ENCODE results near the gene AHRR.
"Not testable (repeated sequence)": the region's sequence is repeated elsewhere in the genome, so short reads cannot be mapped to it uniquely, and the experiment has no call there.

AHRR gene

DNA sequence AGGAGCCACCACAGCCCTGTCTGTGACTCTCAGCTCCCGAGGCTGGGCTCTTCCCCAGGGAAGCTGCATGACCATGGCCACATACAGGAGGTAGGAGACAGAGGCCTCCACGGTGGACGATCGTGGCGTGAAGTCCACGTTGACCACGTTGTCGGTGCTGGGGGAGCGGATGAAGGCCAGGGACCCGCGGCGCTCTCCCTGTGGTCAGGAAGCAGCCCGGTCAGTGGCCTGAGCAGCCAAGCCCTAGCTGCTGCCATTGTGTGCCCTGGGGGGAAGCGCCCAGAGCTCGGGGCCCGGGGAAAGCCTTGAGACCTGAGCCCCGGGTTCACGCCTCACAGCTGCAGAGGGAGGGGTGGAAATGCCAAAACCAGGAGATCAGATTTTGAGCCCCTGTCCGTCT lies 155.7 kb downstream of the AHRR start:
- H3K36me3 Mint-ChIP-seq (ENCODE audit: low read depth), result no peaks in the 10 kb centered on the region
- peaks cover 3% of the 10 kb centered on the region for H3K4me1 Mint-ChIP-seq
- H3K4me3 Mint-ChIP-seq, result no peak overlapping the region
- no peak for ATAC-seq
- DNase-seq, result no peak
- H3K27ac Mint-ChIP-seq, result no peak overlapping the region
- H3K9me3 Mint-ChIP-seq, result no peaks in the 10 kb centered on the region
- peaks cover 11% of the 10 kb centered on the region for H3K27me3 Mint-ChIP-seq

DNA sequence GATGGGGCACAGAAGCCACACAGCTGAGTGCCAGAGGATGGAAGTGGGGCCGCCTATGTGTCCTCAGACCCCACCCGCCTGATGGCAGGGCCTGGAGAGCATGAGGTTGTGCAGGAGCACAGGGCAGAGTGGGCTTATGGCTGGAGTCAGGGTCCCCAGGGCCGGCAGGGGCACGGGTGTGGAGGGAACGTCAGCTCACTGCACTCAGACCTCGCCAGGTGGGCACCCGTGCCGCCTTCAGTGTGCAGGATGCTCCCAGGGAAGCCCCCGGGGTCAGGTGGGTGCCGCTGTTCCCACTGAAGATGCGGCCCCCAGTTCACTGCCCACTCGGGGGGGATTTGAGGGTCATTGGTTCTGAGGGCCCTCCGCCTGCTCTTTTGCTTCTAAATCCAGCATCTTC lies 156.4 kb downstream of the AHRR start:
- no peak for ATAC-seq
- Mint-ChIP-seq H3K4me1 (peaks cover 3% of the 10 kb centered on the region), H3K4me3 (no peak overlapping the region), H3K9me3 (no peaks in the 10 kb centered on the region), H3K27ac (no peak overlapping the region), H3K36me3 (ENCODE audit: low read depth) (no peaks in the 10 kb centered on the region), H3K27me3 (peaks cover 11% of the 10 kb centered on the region)
- DNase-seq, result no peak

DNA sequence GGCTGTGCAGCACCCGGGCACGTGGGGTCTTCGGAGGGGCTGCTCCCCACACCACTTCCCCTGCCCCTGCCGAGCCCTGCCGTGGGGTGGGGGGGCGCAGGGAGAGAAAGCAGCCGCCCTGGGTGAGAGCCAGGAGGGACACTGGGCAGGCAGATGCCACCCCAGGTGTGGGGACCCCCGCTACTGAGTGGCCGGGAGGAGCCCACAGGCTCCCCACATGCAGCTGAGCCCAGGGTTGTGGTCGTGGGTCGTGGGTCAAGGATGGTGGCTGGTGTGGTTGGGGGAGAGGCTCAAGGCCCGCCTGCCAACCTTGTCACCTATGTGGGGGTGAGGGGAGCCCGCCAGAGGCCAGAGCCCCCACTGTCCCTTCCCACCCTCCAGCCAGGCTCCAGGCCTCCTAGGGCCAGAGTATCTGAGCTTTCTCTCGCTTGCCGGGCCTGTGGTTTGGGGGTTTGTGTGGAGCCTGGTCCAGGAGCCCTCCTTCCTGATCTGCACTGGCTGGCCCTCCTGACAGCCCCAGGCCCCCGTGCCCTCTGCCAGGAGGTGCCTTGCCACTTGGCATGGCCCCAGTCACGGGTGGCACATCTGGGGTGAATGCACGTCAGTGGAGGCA lies 157.0 kb downstream of the AHRR start:
- Mint-ChIP-seq H3K4me1 (peaks cover 3% of the 10 kb centered on the region), H3K9me3 (no peaks in the 10 kb centered on the region), H3K27me3 (peaks cover 11% of the 10 kb centered on the region), H3K27ac (no peak overlapping the region), H3K36me3 (ENCODE audit: low read depth) (no peaks in the 10 kb centered on the region), H3K4me3 (no peak overlapping the region)
- no peak for DNase-seq
- no peak for ATAC-seq

DNA sequence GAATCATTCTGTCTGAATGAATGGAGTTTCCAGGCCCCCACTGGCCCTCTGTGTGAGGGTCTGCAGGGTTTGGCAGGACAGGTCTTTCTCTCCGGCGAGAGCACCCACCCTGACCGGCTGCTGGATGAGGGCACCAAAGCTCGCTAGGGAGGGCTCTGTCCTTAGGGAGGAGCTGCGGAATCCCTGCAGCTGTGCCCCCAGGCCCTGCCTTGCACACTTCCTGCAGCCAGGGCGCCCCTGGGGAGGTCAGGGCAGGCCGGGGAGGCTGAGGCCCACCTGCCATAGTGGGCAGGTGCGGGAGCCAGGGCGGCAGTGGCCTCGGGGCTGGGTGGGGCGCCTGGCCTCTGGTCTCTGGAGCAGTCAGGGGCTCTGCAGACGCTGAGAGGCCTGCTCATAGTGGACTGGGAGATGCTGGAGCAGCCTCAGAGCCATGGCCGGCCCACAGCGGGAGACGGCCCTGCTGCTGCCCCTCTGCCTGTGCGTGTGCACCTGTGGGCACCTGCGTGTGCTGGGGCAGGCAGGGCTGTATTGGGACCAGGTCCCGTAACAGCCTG lies 157.5 kb downstream of the AHRR start:
- Mint-ChIP-seq H3K36me3 (ENCODE audit: low read depth) (no peaks in the 10 kb centered on the region), H3K27me3 (peaks cover 9% of the 10 kb centered on the region), H3K9me3 (no peaks in the 10 kb centered on the region), H3K4me1 (peaks cover 3% of the 10 kb centered on the region), H3K4me3 (no peak overlapping the region), H3K27ac (no peak overlapping the region)
- DNase-seq, result no peak
- ATAC-seq, result no peak

DNA sequence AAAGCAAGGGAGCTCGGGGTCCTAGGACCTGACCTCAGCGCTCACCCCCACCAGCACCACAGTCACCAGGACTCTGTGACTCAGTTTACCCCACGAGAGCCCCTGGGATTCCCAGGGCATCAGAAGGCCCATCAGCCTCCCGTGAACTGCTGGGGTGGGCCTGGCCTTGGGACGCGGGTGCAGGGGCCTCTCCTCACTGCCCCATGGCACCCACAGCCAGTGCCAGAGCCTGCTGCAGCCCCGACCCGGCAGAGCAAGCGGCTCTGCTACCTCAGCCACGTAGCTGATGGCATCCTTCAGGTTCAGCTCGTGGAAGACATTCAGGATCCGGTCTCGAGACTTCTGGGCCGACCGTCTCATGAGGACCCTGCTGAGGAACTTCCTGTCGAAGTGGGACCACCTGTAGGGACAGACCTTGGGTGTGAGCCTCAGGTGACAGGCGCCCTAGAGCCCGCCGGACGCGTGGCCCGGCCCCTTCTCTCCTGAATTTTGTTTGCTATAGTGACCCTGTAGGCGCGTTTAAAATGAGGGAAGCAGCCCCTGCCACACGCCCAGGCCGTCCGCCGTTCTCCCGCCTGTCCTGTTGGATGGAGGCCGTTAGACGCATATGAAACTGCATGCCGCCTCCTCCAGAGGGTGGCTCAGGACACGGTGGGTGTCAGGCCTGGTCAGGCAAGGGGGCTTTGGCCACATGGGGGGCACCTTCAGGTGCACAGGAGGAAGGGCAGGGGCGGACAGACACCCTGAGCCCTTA lies 158.2 kb downstream of the AHRR start:
- DNase-seq (no peak), ATAC-seq (no peak)
- Mint-ChIP-seq H3K36me3 (ENCODE audit: low read depth) (no peaks in the 10 kb centered on the region), H3K4me1 (peaks cover 4% of the 10 kb centered on the region), H3K4me3 (no peak overlapping the region), H3K27me3 (peaks cover 9% of the 10 kb centered on the region), H3K27ac (no peak overlapping the region), H3K9me3 (no peaks in the 10 kb centered on the region)

DNA sequence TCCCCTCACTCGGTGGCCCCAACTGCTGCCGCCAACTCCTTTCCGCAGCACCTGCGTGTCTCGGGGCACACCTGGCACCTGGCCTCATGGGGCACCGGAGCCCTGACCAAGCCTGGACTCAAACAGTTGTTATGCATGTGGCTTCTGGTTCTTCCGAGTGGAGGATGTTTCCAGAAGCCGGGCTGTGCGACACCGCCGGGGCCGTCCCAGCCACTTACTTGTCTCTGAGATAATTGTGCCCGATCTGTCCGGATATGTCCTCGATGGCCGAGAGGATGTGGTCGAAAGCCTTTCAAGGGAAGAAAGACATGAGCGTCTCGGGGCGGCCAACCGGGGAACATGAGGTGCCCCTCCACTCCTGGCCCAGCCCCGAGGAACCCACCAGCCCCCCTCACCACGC lies 159.8 kb downstream of the AHRR start:
- ATAC-seq (no peak), DNase-seq (no peak)
- Mint-ChIP-seq H3K27ac (no peak overlapping the region), H3K9me3 (no peaks in the 10 kb centered on the region), H3K36me3 (ENCODE audit: low read depth) (no peaks in the 10 kb centered on the region), H3K4me1 (peaks cover 9% of the 10 kb centered on the region), H3K4me3 (no peak overlapping the region), H3K27me3 (peaks cover 10% of the 10 kb centered on the region)

DNA sequence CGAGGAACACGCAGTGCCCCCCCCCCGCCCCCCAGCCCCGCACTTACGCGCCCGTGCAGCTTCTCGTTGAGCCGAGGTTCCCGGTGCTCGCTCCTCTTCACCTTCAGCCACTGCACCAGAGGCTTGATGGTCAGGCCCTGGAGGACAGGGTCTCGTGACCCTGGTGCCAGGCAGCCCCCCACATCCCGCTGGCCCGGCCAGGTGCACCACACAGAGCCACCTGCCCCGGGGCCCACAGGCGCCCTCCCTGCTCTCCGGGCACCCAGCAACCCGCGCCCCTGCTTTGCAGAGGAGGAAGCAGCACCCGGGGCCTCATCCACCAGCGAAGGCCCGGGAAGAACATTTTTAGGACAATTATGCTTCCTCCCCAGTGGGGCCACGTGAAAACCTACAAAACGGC lies 160.5 kb downstream of the AHRR start:
- Mint-ChIP-seq H3K36me3 (ENCODE audit: low read depth) (no peaks in the 10 kb centered on the region), H3K4me1 (peaks cover 11% of the 10 kb centered on the region), H3K27me3 (peaks cover 10% of the 10 kb centered on the region), H3K27ac (no peak overlapping the region), H3K4me3 (no peak overlapping the region), H3K9me3 (no peaks in the 10 kb centered on the region)
- ATAC-seq (no peak), DNase-seq (no peak)

DNA sequence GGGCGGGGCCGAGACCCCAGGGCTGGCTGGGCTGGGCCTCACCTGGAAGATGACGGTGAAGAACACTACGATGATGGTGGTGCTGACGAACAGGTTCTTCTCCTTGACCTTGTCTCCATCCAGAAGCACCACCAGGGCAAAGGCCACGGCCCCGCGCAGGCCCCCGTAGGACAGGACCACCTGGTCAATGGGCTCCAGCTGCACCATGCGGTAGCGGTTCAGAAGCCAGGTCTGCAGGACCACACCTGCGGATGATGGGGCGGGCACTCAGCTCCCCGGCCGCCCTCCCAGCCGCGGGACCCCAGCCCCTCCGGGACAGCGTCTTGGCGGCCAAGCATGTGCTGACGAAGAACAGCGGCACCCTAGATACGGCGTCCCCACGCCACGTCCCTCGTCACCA lies 161.0 kb downstream of the AHRR start:
- no peak overlapping the region for H3K27ac Mint-ChIP-seq
- H3K27me3 Mint-ChIP-seq, result peaks cover 9% of the 10 kb centered on the region
- H3K9me3 Mint-ChIP-seq, result no peaks in the 10 kb centered on the region
- ATAC-seq, result no peak
- no peak overlapping the region for H3K4me3 Mint-ChIP-seq
- H3K4me1 Mint-ChIP-seq, result peaks cover 11% of the 10 kb centered on the region
- no peaks in the 10 kb centered on the region for H3K36me3 Mint-ChIP-seq (ENCODE audit: low read depth)
- no peak for DNase-seq

DNA sequence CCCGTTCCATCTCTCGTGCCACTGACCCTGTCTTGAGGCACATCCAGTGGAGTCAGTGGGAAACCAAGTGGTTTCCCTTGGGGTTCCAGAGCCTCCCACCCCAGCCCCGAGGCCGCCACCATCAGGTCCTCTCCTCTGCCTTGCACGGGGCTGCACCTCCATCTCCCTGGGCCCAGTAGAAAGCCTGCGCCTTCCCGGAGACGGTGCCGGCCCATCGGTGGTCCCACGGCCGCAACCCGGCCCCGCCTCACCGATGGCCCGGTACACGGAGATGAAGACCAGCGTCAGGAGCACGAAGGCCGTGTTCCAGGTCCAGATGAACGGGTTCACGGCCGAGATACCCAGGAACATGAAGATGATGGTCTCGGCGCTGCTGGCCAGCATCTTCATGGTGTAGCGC lies 161.5 kb downstream of the AHRR start:
- Mint-ChIP-seq H3K9me3 (no peaks in the 10 kb centered on the region), H3K36me3 (ENCODE audit: low read depth) (no peaks in the 10 kb centered on the region), H3K4me3 (no peak overlapping the region), H3K27ac (no peak overlapping the region), H3K27me3 (peaks cover 6% of the 10 kb centered on the region), H3K4me1 (peaks cover 11% of the 10 kb centered on the region)
- DNase-seq, result no peak
- no peak for ATAC-seq

DNA sequence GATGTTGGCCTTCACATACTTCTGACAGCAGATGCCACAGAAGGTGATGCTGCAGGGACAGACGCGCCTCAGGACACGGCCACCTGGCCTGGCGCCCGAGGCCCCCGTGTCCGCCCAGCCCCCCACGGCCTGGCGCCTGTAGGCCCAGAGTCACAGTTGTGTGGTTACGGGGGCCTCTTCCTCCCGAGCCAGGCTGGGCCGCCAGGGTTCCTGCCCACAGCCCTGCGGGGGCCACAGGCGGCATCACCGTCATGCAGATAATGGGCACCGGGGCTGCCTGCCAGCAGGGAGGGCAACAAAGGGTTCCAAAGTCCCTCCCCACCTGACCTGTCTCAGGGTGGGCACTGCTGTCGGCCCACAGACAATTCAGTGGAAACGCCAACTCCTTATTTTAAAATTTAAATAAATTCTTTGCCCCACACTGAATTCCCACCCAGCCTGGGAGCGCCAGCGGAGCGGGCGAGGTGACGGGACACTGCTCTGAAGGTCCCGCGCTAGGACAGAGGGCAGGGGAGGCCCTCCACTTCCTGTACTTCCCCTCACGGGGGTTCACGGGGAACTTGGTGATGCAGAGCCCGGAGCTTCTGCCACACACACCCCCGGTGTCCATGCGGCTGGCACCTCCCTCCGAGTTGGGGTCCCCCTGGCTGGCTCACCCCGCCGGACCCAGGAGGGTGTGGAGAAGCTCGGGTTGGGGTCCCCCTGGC lies 162.1 kb downstream of the AHRR start:
- Mint-ChIP-seq H3K4me3 (no peak overlapping the region), H3K27me3 (peaks cover 6% of the 10 kb centered on the region), H3K4me1 (peaks cover 11% of the 10 kb centered on the region), H3K9me3 (no peaks in the 10 kb centered on the region), H3K27ac (no peak overlapping the region), H3K36me3 (ENCODE audit: low read depth) (no peaks in the 10 kb centered on the region)
- ATAC-seq (no peak), DNase-seq (no peak)

DNA sequence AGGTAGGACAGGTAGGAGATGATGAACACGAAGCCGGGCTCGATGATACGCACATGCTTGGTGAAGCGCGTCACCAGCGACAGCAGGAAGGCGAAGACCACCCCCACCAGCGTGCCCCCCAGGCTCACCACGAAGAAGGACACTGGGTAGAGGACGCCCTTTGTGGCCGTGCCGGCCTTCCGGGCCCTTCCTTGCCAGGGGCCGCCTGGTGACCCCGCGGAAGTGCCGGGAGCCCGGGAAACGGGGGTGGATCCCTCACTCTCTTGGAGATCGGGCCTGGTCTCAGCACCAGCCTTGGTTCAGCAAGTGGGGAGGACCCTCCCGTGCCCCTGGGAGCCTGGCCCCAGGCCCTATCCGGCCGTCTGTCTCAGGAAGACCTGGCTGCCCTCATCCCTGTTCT lies 163.0 kb downstream of the AHRR start:
- Mint-ChIP-seq H3K4me1 (peaks cover 11% of the 10 kb centered on the region), H3K27ac (no peak overlapping the region), H3K9me3 (no peaks in the 10 kb centered on the region), H3K4me3 (no peak overlapping the region), H3K27me3 (peaks cover 6% of the 10 kb centered on the region), H3K36me3 (ENCODE audit: low read depth) (no peaks in the 10 kb centered on the region)
- ATAC-seq, result no peak
- DNase-seq, result no peak

DNA sequence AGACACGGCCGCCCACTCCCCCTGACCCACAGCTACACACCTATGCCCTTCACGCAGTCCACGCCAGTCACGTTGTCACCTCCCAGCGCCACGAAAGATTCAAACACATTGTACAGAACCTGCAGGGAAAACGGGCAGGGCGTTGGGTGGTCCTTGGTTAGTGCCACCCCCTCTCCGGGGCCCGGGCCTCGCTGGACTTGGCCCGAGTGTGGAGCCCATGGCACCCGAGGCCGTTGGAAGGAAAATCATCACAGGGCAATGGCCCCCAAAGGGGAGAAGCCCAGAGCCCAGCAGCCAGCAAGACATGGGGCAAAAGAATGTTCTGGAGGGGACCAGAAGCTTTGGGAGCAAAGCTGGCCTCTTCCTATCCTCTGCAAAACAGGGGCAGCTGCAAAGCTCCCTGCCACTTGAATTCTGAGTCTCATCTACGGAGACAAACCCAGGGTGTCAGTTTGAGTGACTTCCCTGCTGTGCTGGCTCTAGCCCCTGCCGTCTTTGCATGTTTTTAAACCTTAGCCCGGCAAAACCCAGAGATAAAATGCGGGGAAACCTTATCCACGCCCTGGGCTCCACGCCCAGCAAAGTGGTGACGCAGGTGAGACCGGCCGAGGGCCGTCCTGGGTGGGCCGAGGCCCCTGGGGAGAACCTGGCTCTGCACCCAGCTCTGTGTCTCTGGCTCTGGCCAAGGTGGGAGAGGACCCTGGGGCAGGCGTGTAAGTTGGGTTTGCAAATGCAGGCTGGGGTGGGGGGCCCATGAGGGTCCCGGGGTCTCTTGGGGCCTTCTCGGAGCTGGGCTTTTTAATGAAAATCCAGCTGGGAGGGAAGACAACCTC lies 163.8 kb downstream of the AHRR start:
- Mint-ChIP-seq H3K36me3 (ENCODE audit: low read depth) (no peaks in the 10 kb centered on the region), H3K4me3 (no peak overlapping the region), H3K27me3 (peaks cover 6% of the 10 kb centered on the region), H3K9me3 (no peaks in the 10 kb centered on the region), H3K4me1 (peaks cover 11% of the 10 kb centered on the region), H3K27ac (no peak overlapping the region)
- ATAC-seq (no peak), DNase-seq (no peak)

DNA sequence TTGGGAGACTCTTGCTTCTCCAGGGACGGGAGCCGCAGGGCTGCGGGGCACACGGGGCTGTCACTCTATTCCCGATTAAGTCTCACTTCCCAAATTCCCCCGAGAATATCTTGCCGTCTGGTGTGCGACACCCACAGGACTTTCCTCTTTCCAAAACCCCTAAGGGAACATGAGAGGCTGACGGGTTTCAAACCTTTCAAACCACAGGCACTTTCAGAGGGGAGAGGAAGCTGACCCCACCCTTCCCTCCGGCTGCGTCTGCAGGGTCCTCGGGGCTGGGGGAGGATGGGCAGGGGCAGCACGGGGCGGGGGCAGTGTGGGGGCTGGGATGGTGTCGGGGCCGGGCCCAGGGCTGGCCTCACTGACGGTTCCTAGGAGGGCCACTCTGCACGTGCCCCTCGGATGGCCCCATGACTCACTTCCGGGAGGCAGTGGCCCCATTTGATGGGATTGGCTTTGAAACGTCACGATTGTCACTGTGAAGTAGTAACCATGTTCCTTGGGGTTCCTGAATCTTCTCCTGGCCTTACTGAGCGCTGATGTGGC lies 164.5 kb downstream of the AHRR start:
- peak; percentile 11 for ATAC-seq
- no peaks in the 10 kb centered on the region for H3K36me3 Mint-ChIP-seq (ENCODE audit: low read depth)
- H3K4me1 Mint-ChIP-seq, result peaks cover 11% of the 10 kb centered on the region
- H3K27ac Mint-ChIP-seq, result no peak overlapping the region
- no peak overlapping the region for H3K4me3 Mint-ChIP-seq
- H3K9me3 Mint-ChIP-seq, result no peaks in the 10 kb centered on the region
- peaks cover 6% of the 10 kb centered on the region for H3K27me3 Mint-ChIP-seq
- peak; percentile 20 for DNase-seq

DNA sequence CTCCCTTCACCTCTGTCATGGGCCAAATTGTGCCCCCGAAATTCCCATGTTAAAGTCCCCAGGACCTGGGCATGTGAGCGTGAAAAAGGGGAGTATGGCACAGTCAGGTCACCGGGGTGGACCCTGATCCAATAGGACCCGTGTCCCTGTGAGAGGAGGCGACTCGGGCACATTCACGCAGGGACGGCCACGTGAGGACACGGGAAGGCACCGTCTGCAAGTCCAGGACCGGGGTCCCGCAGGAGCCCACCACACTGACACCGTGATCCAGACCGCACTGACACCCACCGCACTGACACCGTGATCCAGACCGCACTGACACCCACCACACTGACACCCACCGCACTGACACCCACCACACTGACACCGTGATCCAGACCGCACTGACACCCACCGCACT lies 165.1 kb downstream of the AHRR start:
- peaks cover 11% of the 10 kb centered on the region for H3K4me1 Mint-ChIP-seq
- not testable (repeated sequence) for H3K9me3 Mint-ChIP-seq; H3K36me3 Mint-ChIP-seq (ENCODE audit: low read depth); DNase-seq; H3K27ac Mint-ChIP-seq; H3K27me3 Mint-ChIP-seq; H3K4me3 Mint-ChIP-seq; ATAC-seq
